ENCODE results near the gene FCN1. TPM values are rescaled to one million over a fixed set of nuclear protein-coding genes. Genes with fewer than 3 reads are reported as not detected.
A peak's percentile ranks its signal among the peaks of the same experiment; 100 is the strongest.

FCN1 gene
- total RNA-seq, 1 experiment from 2014 or later = not detected

- no peak for DNase-seq (ENCODE audit: low read depth)
These were observed 2.4 kb downstream of the FCN1 start for GRCh38 chr9:134915046-134915985.

DNA sequence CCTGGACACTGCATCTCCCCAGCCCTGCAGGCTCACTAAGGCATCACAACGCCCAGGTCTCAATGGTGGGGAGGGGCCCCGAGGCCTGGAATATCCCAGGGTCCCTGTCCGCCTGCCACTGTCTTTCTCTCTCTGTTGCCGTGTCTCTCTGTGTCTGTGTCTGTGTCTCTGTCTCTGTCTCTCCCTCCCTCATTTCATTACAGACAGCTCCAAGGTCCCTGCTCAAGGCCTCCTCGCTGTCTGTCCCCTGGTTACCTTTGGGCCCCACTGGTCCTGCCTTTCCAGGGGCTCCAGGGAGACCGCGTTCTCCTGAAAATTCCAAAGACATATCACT, 3.2 kb downstream of the FCN1 start:
- no peak for DNase-seq (ENCODE audit: low read depth)

- DNase-seq (ENCODE audit: low read depth) = no peak
These were observed 3.8 kb downstream of the FCN1 start for GRCh38 chr9:134913713-134914500.

- no peak for DNase-seq (ENCODE audit: low read depth)
These were observed 4.5 kb downstream of the FCN1 start for GRCh38 chr9:134913041-134913712.

DNA sequence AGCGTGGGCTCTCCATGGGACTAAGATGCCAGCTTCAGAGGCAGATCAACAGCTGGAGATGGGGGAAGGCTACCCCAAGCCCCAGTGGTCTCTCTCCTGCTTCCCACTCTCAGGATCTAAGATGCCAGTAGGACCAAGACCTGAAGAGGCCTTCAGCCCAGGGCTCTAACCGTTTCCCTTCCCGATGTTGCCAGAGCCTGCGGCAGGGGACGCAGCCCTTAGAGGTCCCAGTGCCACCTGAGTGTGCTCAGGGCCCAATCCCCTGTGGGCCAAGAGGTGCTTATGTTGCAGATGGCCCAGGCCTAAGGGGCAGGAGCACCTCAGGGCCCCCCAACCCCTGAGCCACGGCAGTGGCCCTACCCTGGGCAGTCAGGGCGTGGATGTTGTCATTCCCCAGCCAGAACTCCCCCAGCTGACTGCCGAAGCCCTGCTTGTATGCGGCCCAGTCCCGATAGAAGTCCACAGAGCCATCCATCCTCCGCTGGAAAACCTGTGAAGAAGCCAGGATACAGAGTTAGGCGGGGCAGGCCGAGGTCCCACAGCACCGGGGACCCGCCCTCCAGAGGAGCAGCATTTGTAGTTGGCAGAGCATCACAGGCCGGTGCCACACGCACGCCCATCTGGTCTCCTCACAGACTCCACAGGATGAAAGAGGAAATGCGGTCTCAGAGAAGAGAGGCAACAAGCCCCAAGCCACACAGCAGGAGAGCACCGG, 5.4 kb downstream of the FCN1 start:
- DNase-seq (ENCODE audit: low read depth) = no peak

GRCh38 chr9:134909511-134910481, 7.9 kb downstream of the FCN1 start:
- no peak for DNase-seq (ENCODE audit: low read depth)

DNA sequence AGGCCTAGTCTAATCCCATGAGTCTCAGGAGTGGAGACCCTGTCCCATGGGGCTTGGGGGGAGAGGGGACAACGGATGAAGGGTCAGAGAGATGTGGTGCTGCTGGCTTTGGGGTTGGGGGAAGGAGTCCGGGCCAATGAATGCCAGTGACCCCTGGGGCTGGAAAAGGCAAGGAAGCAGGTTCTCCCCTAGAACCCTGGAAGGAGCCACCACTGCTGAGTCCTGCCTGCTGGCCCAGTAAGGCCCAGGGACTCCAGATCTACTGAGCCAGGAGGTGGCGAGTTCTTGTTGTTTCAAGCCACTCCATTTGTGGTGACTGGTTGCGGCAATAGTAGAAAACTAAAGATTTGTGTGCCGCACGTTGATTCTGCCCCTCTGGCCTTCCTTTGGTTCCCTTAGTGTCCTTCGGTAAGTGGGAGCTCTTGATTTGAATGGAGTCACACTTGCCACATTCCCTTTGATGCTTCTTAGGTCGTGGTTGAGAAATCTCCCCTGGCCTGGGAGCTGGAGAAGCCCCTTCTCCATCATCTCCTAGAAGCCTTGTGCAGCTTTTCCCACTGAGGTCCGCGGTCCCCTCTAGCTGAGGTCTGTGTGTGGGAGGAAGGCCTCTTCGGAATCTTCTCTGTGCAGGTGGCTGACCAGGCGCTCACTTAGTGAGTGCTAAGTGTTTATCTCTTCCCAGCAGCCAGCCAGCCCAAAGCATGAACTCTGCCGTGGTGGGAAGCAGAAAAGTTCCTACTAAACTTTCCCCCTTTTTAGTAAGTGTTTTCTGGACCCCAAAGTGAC, 9.0 kb downstream of the FCN1 start:
- DNase-seq (ENCODE audit: low read depth) = no peak

- no peak for DNase-seq (ENCODE audit: low read depth)
These were observed 14.8 kb downstream of the FCN1 start for GRCh38 chr9:134902936-134903335.

GRCh38 chr9:134899818-134900217, 17.9 kb downstream of the FCN1 start:
- no peak for DNase-seq (ENCODE audit: low read depth)

GRCh38 chr9:134899168-134899567, 18.5 kb downstream of the FCN1 start:
- DNase-seq (ENCODE audit: low read depth) = no peak

GRCh38 chr9:134898319-134898718, 19.4 kb downstream of the FCN1 start:
- no peak for DNase-seq (ENCODE audit: low read depth)

- DNase-seq (ENCODE audit: low read depth) = no peak
These were observed 20.0 kb downstream of the FCN1 start for GRCh38 chr9:134897584-134898170.

DNA sequence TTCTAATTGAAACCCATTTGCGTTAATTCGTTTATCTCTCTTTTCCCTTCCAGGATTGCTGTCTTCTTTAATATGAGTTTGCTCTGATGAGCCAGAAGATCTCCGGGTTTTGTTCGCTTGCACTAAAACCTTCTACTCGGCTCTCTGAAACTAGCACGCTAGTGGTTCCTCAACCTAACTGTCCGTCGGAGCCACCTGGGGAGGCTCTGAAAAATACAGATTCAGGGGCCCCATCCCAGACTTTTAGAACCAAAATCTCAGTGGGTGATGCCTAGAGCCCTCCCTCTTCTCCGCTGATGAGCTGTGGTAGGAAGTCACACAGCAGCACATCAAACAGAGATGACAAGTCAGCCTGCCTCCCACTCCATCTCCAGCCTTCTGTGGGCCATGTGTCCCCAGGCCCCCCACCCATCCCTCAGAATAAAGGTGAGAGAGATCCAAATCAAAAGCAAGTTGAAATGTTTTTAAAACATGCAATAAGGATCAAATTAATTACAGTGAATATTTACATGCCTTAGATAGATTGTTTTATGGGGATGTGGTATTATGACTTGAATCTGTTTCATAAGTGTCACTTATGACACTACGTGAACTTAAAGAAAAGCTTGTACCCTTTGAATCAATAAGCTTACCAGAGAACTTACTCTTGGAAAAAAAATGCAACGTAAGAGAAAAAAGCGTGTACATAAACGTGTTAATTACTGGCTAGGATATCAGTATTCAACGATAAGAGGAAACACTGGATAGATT, 20.7 kb downstream of the FCN1 start:
- no peak for DNase-seq (ENCODE audit: low read depth)

DNA sequence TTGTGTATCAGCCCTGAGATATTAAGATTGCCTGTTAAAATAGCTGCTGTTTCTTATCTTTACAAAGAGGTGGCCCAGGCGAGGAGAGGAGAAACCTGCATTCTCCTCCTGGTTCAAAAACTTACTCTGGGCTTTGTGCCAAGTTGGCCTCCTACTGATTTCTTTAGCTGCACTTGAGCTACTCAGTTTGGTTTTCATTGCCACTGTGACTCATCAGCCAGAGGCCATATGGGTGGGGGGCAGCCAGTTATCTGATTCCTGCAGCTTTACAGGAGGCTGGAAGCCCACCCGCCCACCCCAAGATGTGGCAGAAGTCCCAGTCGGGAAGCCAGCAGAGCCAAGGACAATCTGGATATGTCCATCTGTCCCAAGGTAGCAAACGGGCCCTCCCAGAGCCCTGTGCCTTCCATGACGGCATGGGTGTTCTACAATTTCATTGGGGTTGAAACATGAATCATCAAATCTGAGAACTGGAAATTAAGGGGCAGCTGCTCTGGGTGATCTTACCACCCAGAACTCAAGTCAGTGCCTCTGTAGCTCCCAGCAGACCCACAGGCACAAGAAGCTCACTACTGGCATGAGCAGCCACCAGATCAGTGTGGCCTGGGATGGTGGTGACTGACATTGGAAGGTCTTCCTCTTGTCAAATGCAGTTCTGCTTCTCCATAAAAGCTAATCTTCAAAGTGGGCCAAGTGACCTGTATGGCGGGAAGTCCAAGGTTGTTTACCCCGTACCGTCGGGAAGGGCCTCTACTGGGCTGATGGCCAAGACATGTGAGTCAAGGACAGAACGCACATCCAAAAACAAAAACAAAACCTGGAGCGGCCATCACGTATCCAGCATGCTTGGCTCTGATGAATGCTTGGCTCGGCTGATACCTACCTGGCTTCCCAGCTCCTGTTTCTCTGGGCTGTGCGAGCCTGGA, 21.5 kb downstream of the FCN1 start:
- DNase-seq (ENCODE audit: low read depth) = peak; percentile 76

GRCh38 chr9:134895567-134895907, 22.2 kb downstream of the FCN1 start:
- no peak for DNase-seq (ENCODE audit: low read depth)

GRCh38 chr9:134895097-134895496, 22.6 kb downstream of the FCN1 start:
- no peak for DNase-seq (ENCODE audit: low read depth)
